Stimulated activated CD4-positive, alpha-beta T cell treated with anti-CD3 and anti-CD28 coated beads, Interleukin-1b, Interleukin-23, amount 100 ng/mL, for 1 hour (primary cell): ENCODE measurements around the gene TPCN2.
A peak's percentile ranks its signal among the peaks of the same experiment; 100 is the strongest.
"Not testable (repeated sequence)": the region's sequence is repeated elsewhere in the genome, so short reads cannot be mapped to it uniquely, and the experiment has no call there.

ENCODE experiments used
- DNase-seq, 2 donors: peaks; one replicate each; pipeline ENCODE4 v3.0.0-alpha.2; 2020; ENCODE audit warnings: low read depth in 2 of 2

Gene TPCN2

GRCh38 chr11:69048694-69049489 is at the start of gene TPCN2:
Gene TPCN2 (plus strand): TSS chr11:69048932. CDS start chr11:69048998, 66 bp downstream.
- peak; percentile 77 to 84 for DNase-seq

DNA sequence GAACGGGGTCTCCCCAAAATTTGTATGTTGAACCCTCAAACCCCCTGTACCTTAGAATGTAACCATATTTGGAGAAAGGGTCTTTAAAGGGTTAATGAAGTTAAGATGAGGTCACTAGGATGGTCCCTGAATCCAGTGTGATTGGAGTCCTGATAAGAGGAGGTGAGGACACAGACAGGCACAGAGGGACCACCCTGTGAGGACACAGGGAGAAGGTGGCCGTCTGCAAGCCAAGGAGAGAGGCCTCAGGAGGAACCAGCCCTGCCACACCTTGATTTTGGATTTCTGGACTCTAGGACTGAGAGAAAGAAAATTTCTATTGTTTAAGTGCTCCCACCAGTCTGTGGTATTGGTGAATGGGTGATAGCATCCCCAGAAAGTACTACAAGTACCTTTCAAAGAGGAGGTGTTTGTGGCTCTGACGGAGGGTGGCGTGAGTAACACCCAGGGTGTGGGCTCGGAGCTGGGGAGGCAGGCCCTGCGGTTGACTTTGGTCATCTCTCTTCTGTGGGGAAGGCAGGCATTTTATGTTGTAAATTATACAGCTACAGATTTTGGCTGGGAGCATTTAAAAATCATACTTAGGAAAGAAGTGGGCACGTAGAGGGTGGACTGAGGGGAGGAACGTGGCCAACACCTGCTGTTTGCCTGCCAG is 49.5 kb upstream of the TPCN2 start:
- no peak for DNase-seq

DNA sequence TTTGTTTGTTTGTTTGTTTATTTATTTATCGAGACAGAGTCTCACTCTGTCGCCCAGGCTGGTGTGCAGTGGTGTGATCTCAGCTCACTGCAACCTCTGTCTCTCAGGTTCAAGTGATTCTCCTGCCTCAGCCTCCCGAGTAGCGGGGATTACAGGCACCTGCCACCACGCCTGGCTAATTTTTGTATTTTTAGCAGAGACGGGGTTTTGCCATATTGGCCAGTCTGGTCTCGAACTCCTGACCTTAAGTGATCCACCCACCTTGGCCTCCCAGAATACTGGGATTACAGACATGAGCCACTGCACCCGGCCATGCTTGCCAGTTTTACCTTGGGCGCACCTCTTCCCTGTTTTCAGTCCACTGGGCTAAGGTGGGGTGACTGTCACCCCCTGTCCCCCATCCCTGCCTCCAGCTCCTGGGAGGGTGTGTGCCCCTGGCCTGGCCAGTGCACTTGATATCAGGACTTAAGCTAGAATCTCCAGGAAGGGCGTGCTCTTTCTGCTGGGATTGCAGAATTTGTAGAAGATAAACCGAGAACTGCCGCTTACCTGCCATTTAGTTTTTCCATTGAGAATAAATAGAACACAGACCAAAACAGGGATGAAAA is 48.9 kb upstream of the TPCN2 start:
- not testable (repeated sequence) for DNase-seq

DNA sequence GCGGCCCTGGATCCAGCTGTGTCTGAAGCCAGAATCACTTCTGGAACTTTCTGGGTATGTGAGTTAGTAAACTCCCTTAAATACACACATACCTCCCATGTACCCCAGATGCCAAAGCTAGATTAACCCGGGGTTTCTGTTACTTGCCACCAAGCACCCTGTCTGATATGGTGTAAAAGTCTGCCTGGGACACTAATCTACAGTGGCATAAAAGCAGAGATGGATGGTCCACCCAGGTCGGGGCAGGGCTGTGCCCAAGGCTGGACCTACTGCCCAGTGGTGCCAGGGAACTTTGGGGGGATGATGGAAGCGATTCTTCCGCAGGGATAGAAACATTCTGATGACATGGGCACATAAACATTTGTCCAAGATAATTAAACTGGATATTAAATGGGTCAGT is 48.3 kb upstream of the TPCN2 start:
- DNase-seq = no peak

- no peak for DNase-seq
Observed at GRCh38 chr11:69000831-69001242, 47.9 kb upstream of the TPCN2 start.

- DNase-seq = no peak
Observed at GRCh38 chr11:69001243-69002081, 47.3 kb upstream of the TPCN2 start.

GRCh38 chr11:69002110-69002569 is 46.6 kb upstream of the TPCN2 start:
- no peak for DNase-seq

GRCh38 chr11:69002570-69003231 is 46.0 kb upstream of the TPCN2 start:
- no peak for DNase-seq

DNA sequence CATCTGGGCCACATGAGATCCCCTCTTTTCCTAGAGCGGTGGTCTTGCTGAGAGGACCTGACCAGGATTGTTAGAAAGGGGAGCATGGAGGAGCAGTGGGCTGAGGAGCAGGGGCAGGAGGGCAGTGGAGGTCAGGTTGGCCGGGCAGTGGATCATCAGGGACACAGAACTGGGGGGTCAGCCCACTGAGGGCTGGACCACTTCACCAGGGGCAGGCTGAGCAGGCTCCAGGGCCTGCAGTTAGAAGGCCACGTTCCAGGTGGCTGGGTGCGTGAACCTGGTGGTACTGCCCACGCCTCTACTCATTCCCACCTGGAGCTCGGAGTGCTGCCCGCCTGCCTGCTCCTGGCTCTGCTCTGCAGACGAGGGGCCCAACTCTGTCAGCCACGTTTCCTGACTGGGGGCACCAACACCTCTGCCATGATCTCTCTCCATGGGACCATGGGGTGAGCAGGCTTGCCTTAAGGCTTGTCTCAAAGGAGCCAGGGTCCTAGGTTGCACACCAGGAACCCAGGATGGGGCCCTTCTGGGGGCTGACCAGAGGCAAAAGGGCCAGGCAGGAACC is 45.3 kb upstream of the TPCN2 start:
- no peak for DNase-seq

- DNase-seq = no peak
Observed at GRCh38 chr11:69003866-69004367, 44.8 kb upstream of the TPCN2 start.

DNA sequence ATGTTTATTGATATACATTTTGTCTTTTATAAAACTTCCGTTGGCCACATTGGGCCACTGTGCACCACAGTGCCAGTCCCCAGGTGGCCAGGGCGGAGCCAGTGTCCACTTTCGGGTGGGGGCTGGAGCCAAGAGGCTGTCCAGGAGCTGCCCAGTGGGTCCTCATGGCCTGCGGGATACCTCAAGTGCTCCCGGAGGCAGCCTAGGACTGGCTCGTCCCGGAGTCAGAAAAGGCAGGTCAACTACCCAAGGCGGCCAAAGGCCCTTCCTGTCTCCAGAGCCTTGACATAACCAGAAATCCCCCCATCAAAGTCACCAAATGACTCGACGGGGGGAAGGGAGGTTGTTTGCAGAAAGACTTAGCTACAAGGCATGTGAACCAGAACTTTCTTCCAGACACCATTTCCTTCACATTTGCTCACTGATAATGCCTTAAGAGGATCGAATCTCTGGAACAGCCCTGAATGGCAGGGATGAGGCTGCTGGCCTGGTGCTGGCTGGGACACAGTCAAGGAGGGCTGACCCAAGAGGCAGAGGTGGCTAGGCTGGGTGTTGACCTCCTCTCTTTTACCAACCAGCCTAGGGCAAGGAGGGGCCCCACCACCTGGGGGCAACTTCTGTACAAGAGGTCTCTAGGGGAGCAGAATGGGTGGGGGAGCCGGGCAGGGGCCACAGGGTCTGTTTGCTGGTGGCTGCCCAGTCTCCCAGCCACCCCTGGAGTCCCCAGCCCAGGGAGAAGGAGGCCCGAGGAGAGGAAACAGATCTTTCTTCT is 44.1 kb upstream of the TPCN2 start:
- DNase-seq = no peak

DNA sequence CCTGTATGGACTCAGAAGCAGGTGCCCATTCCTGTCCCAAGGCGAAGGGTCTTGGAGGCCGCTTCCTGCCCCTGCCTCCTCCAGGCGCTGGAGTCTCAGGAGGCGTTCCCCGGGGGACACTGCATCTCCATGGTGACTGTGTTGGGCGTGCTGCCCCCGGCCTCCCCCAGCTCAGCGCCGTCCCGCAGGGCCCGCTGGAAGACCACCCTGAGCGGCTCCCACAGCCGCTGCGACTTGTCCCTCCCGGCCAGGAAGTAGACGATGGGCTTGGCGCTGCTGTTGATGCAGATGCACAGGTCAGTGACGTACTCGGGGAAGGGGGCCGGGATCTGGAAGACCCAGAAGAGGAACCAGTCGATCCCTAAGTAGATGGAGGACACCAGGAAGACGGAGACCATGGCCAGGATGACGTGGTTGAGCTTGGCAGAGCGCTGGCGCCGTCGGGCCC is 43.5 kb upstream of the TPCN2 start:
- no peak for DNase-seq

DNA sequence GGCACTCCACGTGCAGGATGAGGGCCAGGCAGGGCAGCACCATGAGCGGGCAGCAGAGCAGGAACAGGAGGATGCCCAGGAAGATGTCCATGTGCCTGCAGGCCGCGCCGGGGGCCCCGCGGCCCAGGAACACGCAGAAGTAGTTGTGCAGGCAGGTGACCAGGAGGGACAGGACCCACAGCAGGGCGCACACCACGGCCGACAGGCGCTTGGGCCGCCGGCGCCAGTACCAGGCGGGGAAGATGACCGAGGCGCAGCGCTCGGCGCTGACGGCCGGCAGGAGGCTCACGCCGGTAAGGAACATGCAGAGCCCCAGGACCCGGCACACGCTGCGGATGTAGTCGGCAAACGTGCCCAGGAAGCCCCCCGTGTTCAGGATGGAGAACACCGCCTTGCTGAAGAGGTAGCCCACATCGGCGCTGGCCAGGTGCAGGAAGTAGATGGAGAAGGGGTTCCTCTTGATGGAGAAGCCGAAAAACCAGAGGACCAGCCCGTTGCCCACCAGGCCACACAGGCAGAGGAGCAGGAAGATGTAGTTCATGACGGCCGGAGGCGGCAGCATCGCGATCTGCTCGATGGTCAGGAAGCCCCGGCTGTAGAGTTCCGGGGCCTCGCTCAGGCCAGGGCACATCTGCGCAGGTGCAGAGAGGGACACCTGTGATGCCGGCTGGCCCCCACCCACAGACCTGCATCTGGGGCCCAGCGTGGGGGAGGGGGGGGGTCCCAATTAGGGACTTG is 42.9 kb upstream of the TPCN2 start:
- DNase-seq = no peak

DNA sequence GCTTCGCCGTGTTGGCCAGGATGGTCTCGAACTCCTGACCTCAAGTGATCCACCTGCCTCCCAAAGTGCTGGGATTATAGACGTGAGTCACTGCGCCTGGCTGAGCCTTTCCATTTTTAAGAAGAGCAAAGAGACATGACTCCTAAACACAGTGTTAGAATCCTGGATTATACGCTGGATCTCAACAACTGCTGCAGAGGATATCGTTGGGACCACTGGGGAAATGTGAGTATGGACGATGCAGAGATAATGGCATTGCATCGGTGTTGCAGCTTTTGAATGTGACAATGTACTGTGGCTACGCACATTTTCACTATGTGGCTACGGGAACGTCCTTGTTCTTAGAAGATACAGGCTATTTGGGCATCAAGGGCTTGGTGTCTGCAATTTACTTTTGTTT is 41.9 kb upstream of the TPCN2 start:
- no peak for DNase-seq

GRCh38 chr11:69007975-69008381 is 40.8 kb upstream of the TPCN2 start:
- DNase-seq = no peak

- DNase-seq = no peak
Observed at GRCh38 chr11:69008737-69009440, 39.8 kb upstream of the TPCN2 start.

DNA sequence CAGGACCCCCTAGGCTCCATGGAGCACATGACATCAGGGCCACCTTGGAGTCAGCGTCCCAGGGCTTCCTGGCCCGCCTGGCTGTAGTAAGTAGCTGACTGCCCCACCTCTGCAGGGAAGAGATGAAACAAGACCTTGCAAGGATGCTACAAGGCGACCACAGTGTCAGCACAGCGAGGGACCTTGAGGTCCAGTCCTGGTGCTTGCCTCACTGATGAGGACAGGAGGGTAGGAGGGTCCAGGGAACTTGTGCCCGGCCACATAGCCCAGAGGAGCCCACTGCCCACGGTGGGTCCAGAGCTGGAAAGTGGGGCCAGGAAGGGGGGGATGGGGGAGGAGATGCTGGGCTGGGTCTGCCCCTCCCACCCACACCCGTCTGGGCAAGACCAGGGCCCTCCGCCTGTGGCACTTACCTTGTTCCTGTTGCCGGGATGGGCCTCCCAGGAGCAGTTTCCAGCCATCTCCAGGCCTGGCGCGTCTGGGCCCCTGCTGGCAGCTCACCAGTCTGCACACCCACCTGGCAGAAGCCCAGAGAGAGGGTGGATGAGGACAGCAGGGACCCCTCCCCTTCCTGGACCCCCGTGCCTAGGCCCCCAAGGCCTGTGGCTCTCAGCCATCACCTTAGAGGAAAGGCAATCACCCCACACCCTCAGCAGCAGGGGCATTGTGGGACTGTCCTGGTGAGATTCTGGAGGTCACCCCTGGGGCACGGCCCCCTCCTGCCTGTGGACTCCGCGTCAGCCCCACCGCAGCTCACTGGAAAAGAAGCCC is 39.1 kb upstream of the TPCN2 start:
- no peak for DNase-seq

DNA sequence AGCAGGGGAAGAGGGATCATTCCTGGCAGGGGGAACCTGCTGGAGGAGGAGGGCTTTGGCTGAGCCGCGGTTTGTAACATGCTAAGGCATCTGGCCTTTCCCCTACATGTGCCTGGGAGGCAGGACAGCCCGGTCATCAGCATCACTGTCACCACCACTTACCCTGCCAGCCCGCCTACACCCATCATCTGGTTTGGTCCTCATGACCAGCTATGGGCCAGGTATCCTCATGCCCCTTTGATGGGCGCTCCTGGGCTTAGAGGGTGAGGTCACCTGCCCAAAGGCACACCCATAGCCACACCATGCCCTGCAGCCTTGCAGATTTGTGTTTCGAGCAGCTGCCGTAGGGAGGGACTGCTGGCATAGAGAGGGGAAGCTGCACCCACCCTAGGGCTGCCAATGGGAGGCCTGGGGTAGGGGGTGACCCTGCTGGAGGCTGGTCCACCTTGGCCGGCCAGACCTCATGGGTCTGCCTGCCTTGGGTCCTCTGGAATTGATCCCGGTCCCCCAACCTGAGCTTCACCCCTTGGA is 38.3 kb upstream of the TPCN2 start:
- DNase-seq = no peak
